ENCODE data around the gene MPL. TPM values are rescaled to one million over a fixed set of nuclear protein-coding genes. Genes with fewer than 3 reads are reported as not detected.

Gene MPL
- total RNA-seq, 1 donor = not detected

DNA sequence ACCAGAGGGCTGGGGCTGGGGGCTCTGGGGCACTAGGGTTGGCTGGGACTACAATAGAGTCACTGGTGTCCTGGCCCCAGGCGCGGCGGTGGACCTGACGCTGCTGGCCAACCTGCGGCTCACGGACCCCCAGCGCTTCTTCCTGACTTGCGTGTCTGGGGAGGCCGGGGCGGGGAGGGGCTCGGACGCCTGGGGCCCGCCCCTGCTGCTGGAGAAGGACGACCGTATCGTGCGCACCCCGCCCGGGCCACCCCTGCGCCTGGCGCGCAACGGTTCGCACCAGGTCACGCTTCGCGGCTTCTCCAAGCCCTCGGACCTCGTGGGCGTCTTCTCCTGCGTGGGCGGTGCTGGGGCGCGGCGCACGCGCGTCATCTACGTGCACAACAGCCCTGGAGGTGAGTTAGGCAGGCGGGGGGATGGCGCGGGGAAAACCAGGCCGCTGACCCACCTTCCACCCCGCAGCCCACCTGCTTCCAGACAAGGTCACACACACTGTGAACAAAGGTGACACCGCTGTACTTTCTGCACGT is 32.8 kb upstream of the MPL start:
- H3K9me3 ChIP-seq (ENCODE audit: low read depth, low read length) = no peaks in the 10 kb centered on the region
- no peaks in the 10 kb centered on the region for H3K36me3 ChIP-seq (ENCODE audit: insufficient read depth, low read length)
- H3K27ac ChIP-seq (ENCODE audit: low read depth, low read length) = no peak overlapping the region
- no peaks in the 10 kb centered on the region for H3K79me2 ChIP-seq (ENCODE audit: insufficient read depth, low read length)
- H4K20me1 ChIP-seq (ENCODE audit: insufficient read depth, low read length) = no peaks in the 10 kb centered on the region
- peaks cover 8% of the 10 kb centered on the region for H3K4me1 ChIP-seq (ENCODE audit: insufficient read depth, low read length)
- no peak overlapping the region for H3K4me3 ChIP-seq (ENCODE audit: insufficient read depth, low read length)
- TF ChIP-seq, protein P1, sequence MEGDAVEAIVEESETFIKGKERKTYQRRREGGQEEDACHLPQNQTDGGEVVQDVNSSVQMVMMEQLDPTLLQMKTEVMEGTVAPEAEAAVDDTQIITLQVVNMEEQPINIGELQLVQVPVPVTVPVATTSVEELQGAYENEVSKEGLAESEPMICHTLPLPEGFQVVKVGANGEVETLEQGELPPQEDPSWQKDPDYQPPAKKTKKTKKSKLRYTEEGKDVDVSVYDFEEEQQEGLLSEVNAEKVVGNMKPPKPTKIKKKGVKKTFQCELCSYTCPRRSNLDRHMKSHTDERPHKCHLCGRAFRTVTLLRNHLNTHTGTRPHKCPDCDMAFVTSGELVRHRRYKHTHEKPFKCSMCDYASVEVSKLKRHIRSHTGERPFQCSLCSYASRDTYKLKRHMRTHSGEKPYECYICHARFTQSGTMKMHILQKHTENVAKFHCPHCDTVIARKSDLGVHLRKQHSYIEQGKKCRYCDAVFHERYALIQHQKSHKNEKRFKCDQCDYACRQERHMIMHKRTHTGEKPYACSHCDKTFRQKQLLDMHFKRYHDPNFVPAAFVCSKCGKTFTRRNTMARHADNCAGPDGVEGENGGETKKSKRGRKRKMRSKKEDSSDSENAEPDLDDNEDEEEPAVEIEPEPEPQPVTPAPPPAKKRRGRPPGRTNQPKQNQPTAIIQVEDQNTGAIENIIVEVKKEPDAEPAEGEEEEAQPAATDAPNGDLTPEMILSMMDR (IDR thresholded peaks at IDR 0.05; ENCODE audit: extremely low read depth, low read depth, low read length) = no peak
- peak; percentile 66 for DNase-seq (ENCODE audit: insufficient read length, low spot score, missing footprints)
- H2AFZ ChIP-seq (ENCODE audit: low read length) = no peak overlapping the region
- no peaks in the 10 kb centered on the region for H3K27me3 ChIP-seq (ENCODE audit: insufficient read depth, low read length)
- H3K4me2 ChIP-seq (ENCODE audit: insufficient read depth, low read length) = no peak overlapping the region

GRCh38 chr1:43305461-43305860 is 32.2 kb upstream of the MPL start:
- TF ChIP-seq, protein P1 (IDR thresholded peaks at IDR 0.05; ENCODE audit: extremely low read depth, low read depth, low read length) = no peak
- H3K36me3 ChIP-seq (ENCODE audit: insufficient read depth, low read length) = no peaks in the 10 kb centered on the region
- H4K20me1 ChIP-seq (ENCODE audit: insufficient read depth, low read length) = no peaks in the 10 kb centered on the region
- H3K27ac ChIP-seq (ENCODE audit: low read depth, low read length) = no peak overlapping the region
- H3K9me3 ChIP-seq (ENCODE audit: low read depth, low read length) = no peaks in the 10 kb centered on the region
- H3K4me3 ChIP-seq (ENCODE audit: insufficient read depth, low read length) = no peak overlapping the region
- H3K4me1 ChIP-seq (ENCODE audit: insufficient read depth, low read length) = peaks cover 8% of the 10 kb centered on the region
- H3K79me2 ChIP-seq (ENCODE audit: insufficient read depth, low read length) = no peaks in the 10 kb centered on the region
- peak; percentile 76 for DNase-seq (ENCODE audit: insufficient read length, low spot score, missing footprints)
- H2AFZ ChIP-seq (ENCODE audit: low read length) = no peak overlapping the region
- H3K27me3 ChIP-seq (ENCODE audit: insufficient read depth, low read length) = no peaks in the 10 kb centered on the region
- H3K4me2 ChIP-seq (ENCODE audit: insufficient read depth, low read length) = no peak overlapping the region

DNA sequence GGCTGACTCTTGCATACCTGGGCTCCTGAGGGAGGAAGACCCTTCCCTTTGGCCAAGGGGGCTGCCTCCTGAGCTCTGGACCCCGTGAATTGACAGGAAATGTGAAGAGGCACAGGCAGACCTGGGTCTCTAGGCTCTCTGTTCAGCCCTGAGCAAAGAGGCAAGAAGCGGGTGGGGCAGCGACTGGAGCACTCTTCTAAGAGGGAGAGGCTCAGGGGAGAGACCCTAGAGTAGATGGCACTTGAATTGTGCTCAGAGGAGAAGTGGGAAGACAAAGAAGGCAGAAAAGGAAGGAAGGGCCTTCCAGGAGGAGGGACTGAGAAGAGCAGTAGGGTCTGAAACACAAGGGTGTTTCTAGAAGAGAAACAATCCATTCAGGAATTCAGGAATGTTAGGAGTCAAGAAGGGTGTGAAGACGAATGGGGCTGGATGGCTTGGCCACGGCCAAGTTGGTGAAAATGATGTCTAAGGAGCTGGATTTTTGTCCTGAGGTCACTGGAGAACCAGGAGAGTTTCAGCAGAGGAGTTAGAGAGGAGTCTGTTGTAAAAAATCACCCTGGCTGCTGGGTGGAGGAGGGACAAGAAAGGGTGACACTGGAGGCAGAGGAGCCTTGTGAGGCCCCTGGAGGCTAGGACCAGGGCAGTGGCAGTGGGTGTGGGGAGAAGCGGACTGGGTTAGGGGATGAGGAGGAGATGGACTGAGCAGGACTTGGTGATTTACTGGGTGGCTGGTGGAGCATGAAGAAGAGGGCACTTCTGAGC is 31.5 kb upstream of the MPL start:
- TF ChIP-seq, protein P1 (IDR thresholded peaks at IDR 0.05; ENCODE audit: extremely low read depth, low read depth, low read length) = no peak
- Histone ChIP-seq H3K79me2 (ENCODE audit: insufficient read depth, low read length) (no peaks in the 10 kb centered on the region), H3K4me2 (ENCODE audit: insufficient read depth, low read length) (no peak overlapping the region), H4K20me1 (ENCODE audit: insufficient read depth, low read length) (no peaks in the 10 kb centered on the region), H2AFZ (ENCODE audit: low read length) (no peak overlapping the region), H3K9me3 (ENCODE audit: low read depth, low read length) (no peaks in the 10 kb centered on the region), H3K27ac (ENCODE audit: low read depth, low read length) (no peak overlapping the region), H3K36me3 (ENCODE audit: insufficient read depth, low read length) (no peaks in the 10 kb centered on the region), H3K27me3 (ENCODE audit: insufficient read depth, low read length) (no peaks in the 10 kb centered on the region), H3K4me1 (ENCODE audit: insufficient read depth, low read length) (peaks cover 8% of the 10 kb centered on the region), H3K4me3 (ENCODE audit: insufficient read depth, low read length) (no peak overlapping the region)
- peak; percentile 80 for DNase-seq (ENCODE audit: insufficient read length, low spot score, missing footprints)

GRCh38 chr1:43306688-43307457 is 30.7 kb upstream of the MPL start:
- H3K27me3 ChIP-seq (ENCODE audit: insufficient read depth, low read length) = no peaks in the 10 kb centered on the region
- H3K4me2 ChIP-seq (ENCODE audit: insufficient read depth, low read length) = no peak overlapping the region
- TF ChIP-seq, protein P1 (IDR thresholded peaks at IDR 0.05; ENCODE audit: extremely low read depth, low read depth, low read length) = no peak
- H3K4me3 ChIP-seq (ENCODE audit: insufficient read depth, low read length) = no peak overlapping the region
- peaks cover 8% of the 10 kb centered on the region for H3K4me1 ChIP-seq (ENCODE audit: insufficient read depth, low read length)
- no peaks in the 10 kb centered on the region for H3K79me2 ChIP-seq (ENCODE audit: insufficient read depth, low read length)
- H3K36me3 ChIP-seq (ENCODE audit: insufficient read depth, low read length) = no peaks in the 10 kb centered on the region
- no peaks in the 10 kb centered on the region for H4K20me1 ChIP-seq (ENCODE audit: insufficient read depth, low read length)
- H3K9me3 ChIP-seq (ENCODE audit: low read depth, low read length) = no peaks in the 10 kb centered on the region
- no peak overlapping the region for H3K27ac ChIP-seq (ENCODE audit: low read depth, low read length)
- peak; percentile 76 for DNase-seq (ENCODE audit: insufficient read length, low spot score, missing footprints)
- no peak overlapping the region for H2AFZ ChIP-seq (ENCODE audit: low read length)
